SK-N-SH treated with all-trans-retinoic acid at 6 μM for 48 hours (cell line): ENCODE data around the gene SMC6.

Source experiments
- ARNTL ChIP-seq: fragments of 450-650 bp; formaldehyde crosslinking; IDR thresholded peaks from 2 replicates; pipeline ENCODE4 v1.5.0; 2020; ENCODE audit warnings: low read depth, mild to moderate bottlenecking, moderate library complexity, borderline replicate concordance
- CREB5 ChIP-seq: fragments of 250-450 bp; sonication (Bioruptor Pico); IDR thresholded peaks from 2 replicates; pipeline ENCODE4 v1.5.1; 2020; ENCODE audit warnings: low read depth, mild to moderate bottlenecking, moderate library complexity
- ESRRG ChIP-seq: fragments of 250-450 bp; sonication (Bioruptor Pico); IDR thresholded peaks from 2 replicates; pipeline ENCODE4 v1.6.1; 2021; ENCODE audit warnings: mild to moderate bottlenecking
- POU6F1 ChIP-seq: fragments of 250-450 bp; sonication (Bioruptor Pico); IDR thresholded peaks from 2 replicates; pipeline ENCODE4 v1.8.0; 2021; ENCODE audit warnings: low read depth, mild to moderate bottlenecking, moderate library complexity, borderline replicate concordance
- PPARA ChIP-seq: fragments of 250-450 bp; sonication (Bioruptor Pico); IDR thresholded peaks from 2 replicates; pipeline ENCODE4 v1.5.0; 2020; ENCODE audit warnings: mild to moderate bottlenecking, borderline replicate concordance
- RARB ChIP-seq: fragments of 250-450 bp; sonication (Bioruptor Pico); IDR thresholded peaks from 2 replicates; pipeline ENCODE4 v1.8.0; 2021; ENCODE audit warnings: mild to moderate bottlenecking, moderate library complexity
- TCF4 ChIP-seq: fragments of 250-450 bp; sonication (Bioruptor Pico); IDR thresholded peaks from 2 replicates; pipeline ENCODE4 v1.8.0; 2021; ENCODE audit warnings: mild to moderate bottlenecking, moderate library complexity, borderline replicate concordance
- TOX ChIP-seq: fragments of 250-450 bp; sonication (Bioruptor Pico); IDR thresholded peaks from 2 replicates; pipeline ENCODE4 v1.8.0; 2021; ENCODE audit warnings: mild to moderate bottlenecking, moderate library complexity, borderline replicate concordance
- TSHZ2 ChIP-seq: fragments of 250-450 bp; sonication (Bioruptor Pico); IDR thresholded peaks from 2 replicates; pipeline ENCODE4 v1.5.0; 2020; ENCODE audit warnings: mild to moderate bottlenecking, moderate library complexity
- ZC3H10 ChIP-seq: fragments of 250-450 bp; sonication (Bioruptor Pico); IDR thresholded peaks from 2 replicates; pipeline ENCODE4 v1.5.1; 2021; ENCODE audit warnings: mild to moderate bottlenecking, moderate library complexity
- ZFP3 ChIP-seq: fragments of 250-450 bp; sonication (Bioruptor Pico); IDR thresholded peaks from 2 replicates; pipeline ENCODE4 v1.5.0; 2020; ENCODE audit warnings: mild to moderate bottlenecking, moderate library complexity
- ZNF8 ChIP-seq: fragments of 450-650 bp; formaldehyde crosslinking; IDR thresholded peaks from 2 replicates; pipeline ENCODE4 v1.5.0; 2020; ENCODE audit warnings: mild to moderate bottlenecking, moderate library complexity
- TF ChIP-seq, protein P1 (sequence below): fragments of 250-450 bp; sonication (Bioruptor Pico); IDR thresholded peaks from 2 replicates; pipeline ENCODE4 v1.8.0; 2020; ENCODE audit warnings: mild to moderate bottlenecking, moderate library complexity, borderline replicate concordance

- TF ChIP-seq CREB5 (CRISPR knock-in tag) (no peak), ZFP3 (CRISPR knock-in tag) (no peak), ZC3H10 (CRISPR knock-in tag) (no peak), ARNTL (CRISPR knock-in tag) (no peak), TOX (CRISPR knock-in tag) (no peak), PPARA (CRISPR knock-in tag) (no peak), TCF4 (CRISPR knock-in tag) (no peak), RARB (no peak), ZNF8 (CRISPR knock-in tag) (no peak), TSHZ2 (CRISPR knock-in tag) (no peak), POU6F1 (CRISPR knock-in tag) (no peak), ESRRG (no peak)
- TF ChIP-seq, protein P1, sequence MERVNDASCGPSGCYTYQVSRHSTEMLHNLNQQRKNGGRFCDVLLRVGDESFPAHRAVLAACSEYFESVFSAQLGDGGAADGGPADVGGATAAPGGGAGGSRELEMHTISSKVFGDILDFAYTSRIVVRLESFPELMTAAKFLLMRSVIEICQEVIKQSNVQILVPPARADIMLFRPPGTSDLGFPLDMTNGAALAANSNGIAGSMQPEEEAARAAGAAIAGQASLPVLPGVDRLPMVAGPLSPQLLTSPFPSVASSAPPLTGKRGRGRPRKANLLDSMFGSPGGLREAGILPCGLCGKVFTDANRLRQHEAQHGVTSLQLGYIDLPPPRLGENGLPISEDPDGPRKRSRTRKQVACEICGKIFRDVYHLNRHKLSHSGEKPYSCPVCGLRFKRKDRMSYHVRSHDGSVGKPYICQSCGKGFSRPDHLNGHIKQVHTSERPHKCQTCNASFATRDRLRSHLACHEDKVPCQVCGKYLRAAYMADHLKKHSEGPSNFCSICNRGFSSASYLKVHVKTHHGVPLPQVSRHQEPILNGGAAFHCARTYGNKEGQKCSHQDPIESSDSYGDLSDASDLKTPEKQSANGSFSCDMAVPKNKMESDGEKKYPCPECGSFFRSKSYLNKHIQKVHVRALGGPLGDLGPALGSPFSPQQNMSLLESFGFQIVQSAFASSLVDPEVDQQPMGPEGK (CRISPR knock-in tag): no peak
These were observed 33.1 kb upstream of the SMC6 start for GRCh38 chr2:17786727-17787126.
